AG09309 (cell line): ENCODE measurements around the gene ARAP3.

Source experiments
- DNase-seq: peaks from one replicate; pipeline ENCODE4 v3.0.0-alpha.2; 2010; ENCODE audit warnings: low read depth
- H3K4me3 ChIP-seq: 2 replicates; pipeline ENCODE4 v1.5.1; 2011; ENCODE audit warnings: mild to moderate bottlenecking, low read depth, low read length, moderate library complexity; ENCODE audit not compliant: control insufficient read depth
- CTCF ChIP-seq: IDR thresholded peaks from 2 replicates; pipeline ENCODE4 v1.5.1; 2011; ENCODE audit warnings: mild to moderate bottlenecking, low read depth, low read length, inconsistent platforms; ENCODE audit not compliant: insufficient read depth, control insufficient read depth; ENCODE audit errors: missing control alignments

The ARAP3 gene

DNA sequence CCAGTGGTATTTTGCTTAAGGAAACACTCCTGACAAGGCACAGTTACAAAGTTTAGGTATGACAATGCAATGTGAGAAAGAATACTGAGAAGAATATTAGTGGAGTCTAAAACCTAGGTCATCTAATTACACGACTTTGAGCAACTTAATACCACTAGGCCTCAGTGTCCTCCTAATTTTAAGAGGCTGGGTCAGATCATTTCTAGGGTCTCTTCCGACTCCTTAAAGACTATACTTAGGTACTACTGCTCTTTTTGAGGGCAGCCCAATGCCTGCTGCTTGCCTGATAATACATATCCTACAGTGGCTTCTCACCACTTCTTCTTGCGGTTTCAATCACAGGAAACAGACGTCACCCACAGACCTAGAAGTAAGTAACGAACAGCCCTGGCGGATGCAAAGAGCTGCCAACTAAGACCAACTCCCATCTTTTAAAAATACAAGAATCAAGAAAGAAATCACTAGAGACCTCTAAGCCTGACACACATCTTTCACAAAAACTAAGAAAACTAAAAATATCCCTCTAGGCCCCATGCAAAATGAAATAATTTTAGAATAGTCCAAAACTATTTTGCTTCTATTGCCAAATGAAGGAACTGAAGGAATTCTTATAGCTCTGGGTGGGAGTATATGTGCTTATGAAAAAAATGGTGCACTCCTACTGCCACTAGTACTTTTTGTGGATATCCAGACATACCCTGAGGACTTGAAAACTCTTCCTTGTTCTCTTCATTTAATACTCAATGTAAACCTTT, 76.3 kb downstream of the ARAP3 start:
- no peak overlapping the region for H3K4me3 ChIP-seq
- DNase-seq = no peak
- no peak for TF ChIP-seq CTCF

GRCh38 chr5:141603923-141604717, 77.9 kb downstream of the ARAP3 start:
- peak; percentile 77 for DNase-seq
- no peak for TF ChIP-seq CTCF
- no peak overlapping the region for H3K4me3 ChIP-seq
